Upper lobe of left lung (tissue), 6 donors: Measurements from ENCODE around the gene HPGDS. TPM values are rescaled to one million over a fixed set of nuclear protein-coding genes. Genes with fewer than 3 reads are reported as not detected.
A peak's percentile ranks its signal among the peaks of the same experiment; 100 is the strongest.
"Not testable (repeated sequence)": the region's sequence is repeated elsewhere in the genome, so short reads cannot be mapped to it uniquely, and the experiment has no call there.

Experiments used
- ATAC-seq, 2 donors: fragments of 200-7000 bp; cut with Tn5 transposase; one replicate each; pipeline ENCODE4 v1.9.1; 2022; ENCODE audit warnings: mild to moderate bottlenecking in 2 of 2, moderate library complexity in 2 of 2; ENCODE audit not compliant: low FRiP score in 2 of 2
- DNase-seq, 2 donors: peaks; one replicate each; pipeline ENCODE4 v3.0.0-alpha.2; 2019 to 2020
- H3K27ac ChIP-seq, 4 donors: fragments of 200-600 bp; sonication (generic); one replicate each; pipeline ENCODE4 v1.5.1; 2016 to 2019
- H3K27me3 ChIP-seq, 4 donors: fragments of 200-600 bp; sonication (generic); one replicate each; pipeline ENCODE4 v1.5.1; 2017 to 2019
- H3K36me3 ChIP-seq, 4 donors: fragments of 200-600 bp; sonication (generic); one replicate each; pipeline ENCODE4 v1.5.1; 2016 to 2019
- H3K4me1 ChIP-seq, 4 donors: fragments of 200-600 bp; sonication (generic); one replicate each; pipeline ENCODE4 v1.5.1; 2018 to 2019
- H3K4me3 ChIP-seq, 4 donors: fragments of 200-600 bp; sonication (generic); one replicate each; pipeline ENCODE4 v1.5.1; 2017 to 2019; ENCODE audit warnings: mild to moderate bottlenecking in 2 of 4, moderate library complexity in 1 of 4
- H3K9me3 ChIP-seq, 4 donors: fragments of 200-600 bp; sonication (generic); one replicate each; pipeline ENCODE4 v1.5.1; 2018 to 2019
- CTCF ChIP-seq, 6 experiments: fragments of 450-650 bp in 4 of 6; fragments of 200-600 bp in 2 of 6; sonication (generic) in 2 of 6; IDR thresholded peaks; one replicate each; pipeline ENCODE4 v1.5.1; 2016 to 2019; ENCODE audit warnings: antibody characterized with exemption in 6 of 6
- EP300 ChIP-seq, 4 donors: sonication (generic); formaldehyde crosslinking; IDR thresholded peaks; one replicate each; pipeline ENCODE4 v1.5.1; 2017; ENCODE audit warnings: antibody characterized with exemption in 4 of 4, control low read depth in 2 of 4
- POLR2A ChIP-seq, 4 donors: fragments of 450-650 bp; IDR thresholded peaks; one replicate each; pipeline ENCODE4 v1.5.1; 2016 to 2017; ENCODE audit warnings: antibody characterized with exemption in 4 of 4, mild to moderate bottlenecking in 2 of 4
- POLR2AphosphoS5 ChIP-seq, 2 donors: sonication (generic); formaldehyde crosslinking; IDR thresholded peaks; one replicate each; pipeline ENCODE4 v1.5.1; 2017; ENCODE audit warnings: antibody characterized with exemption in 2 of 2
- WGBS, 2 donors: methylation state at CpG; one replicate each; pipeline ENCODE4 v1.1.5; 2017 to 2018; 5-methylcytosine and 5-hydroxymethylcytosine counted together
- total RNA-seq, 6 donors: library from RNA; depleted of rRNA in 4 of 6; stranded (reverse); fragments of >200 nt in 4 of 6; gene quantifications; one replicate each; pipeline versions ENCODE4 v1.1.0 to v1.2.1, GENCODE V29; 2016 to 2021
- donor health status: DM: no; HTN: no; CAD: no; lungs with moderate emphysema.
- donor health status: DM: no; HTN: yes; CAD: no; lungs with severe emphysema.

HPGDS gene
- total RNA-seq, 6 donors from 2014 or later = 0.59 to 17.8 (median 5.2) TPM

- ATAC-seq (peak in 1 of 2 donors; percentile 53), DNase-seq (no peak)
- 68% methylated on average over 9 of the region's 9 CpGs for WGBS, 2 donors
- no peaks in the 10 kb centered on the region for H3K27me3 ChIP-seq
- H3K4me3 ChIP-seq = no peak overlapping the region
- no peaks in the 10 kb centered on the region for H3K9me3 ChIP-seq
- no peak for TF ChIP-seq EP300 (IDR thresholded peaks at IDR 0.05)
- no peak for TF ChIP-seq POLR2AphosphoS5 (IDR thresholded peaks at IDR 0.05)
- TF ChIP-seq CTCF (IDR thresholded peaks at IDR 0.05) = no peak
- TF ChIP-seq POLR2A (IDR thresholded peaks at IDR 0.05) = no peak
- no peaks in the 10 kb centered on the region for H3K36me3 ChIP-seq
- H3K27ac ChIP-seq = no peak overlapping the region
- H3K4me1 ChIP-seq = no peaks in the 10 kb centered on the region
Measured at GRCh38 chr4:94339779-94340178, 2.9 kb downstream of the HPGDS start.

GRCh38 chr4:94338681-94339351 lies 3.8 kb downstream of the HPGDS start:
- no peaks in the 10 kb centered on the region for H3K36me3 ChIP-seq
- WGBS, 2 donors = 66 to 77% methylated on average over 4 of the region's 4 CpGs

DNA sequence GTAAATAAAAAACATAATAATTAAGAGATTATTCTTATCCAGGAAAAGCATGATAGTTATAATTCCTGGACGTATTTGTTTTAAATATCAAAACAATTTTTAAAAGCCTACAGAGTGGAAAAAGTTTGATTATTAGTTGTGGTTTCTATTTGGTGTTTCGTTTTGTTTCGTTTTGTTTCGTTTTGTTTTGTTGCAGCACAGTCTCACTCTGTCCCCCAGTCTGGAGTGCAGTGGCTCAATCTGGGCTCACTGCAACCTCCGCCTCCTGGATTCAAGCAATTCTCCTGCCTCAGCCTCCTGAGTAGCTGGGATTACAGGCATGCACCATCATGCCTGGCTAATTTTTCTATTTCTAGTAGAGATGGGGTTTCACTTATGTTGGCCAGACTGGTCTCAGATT lies 5.8 kb downstream of the HPGDS start:
- DNase-seq, H3K4me1 ChIP-seq, H3K4me3 ChIP-seq, ATAC-seq, H3K27me3 ChIP-seq, H3K27ac ChIP-seq, H3K36me3 ChIP-seq, H3K9me3 ChIP-seq: not testable (repeated sequence)
- WGBS, 2 donors = 84 to 90% methylated on average over 5 of the region's 5 CpGs

More at GRCh38 chr4:94338681-94339351, 3.8 kb downstream of the HPGDS start:
- ATAC-seq (no peak), DNase-seq (no peak)
- no peak for TF ChIP-seq POLR2AphosphoS5 (IDR thresholded peaks at IDR 0.05)
- TF ChIP-seq POLR2A (IDR thresholded peaks at IDR 0.05) = no peak
- no peak for TF ChIP-seq CTCF (IDR thresholded peaks at IDR 0.05)
- TF ChIP-seq EP300 (IDR thresholded peaks at IDR 0.05) = no peak
- no peaks in the 10 kb centered on the region for H3K4me1 ChIP-seq
- no peak overlapping the region for H3K4me3 ChIP-seq
- no peaks in the 10 kb centered on the region for H3K27me3 ChIP-seq
- H3K9me3 ChIP-seq = no peaks in the 10 kb centered on the region
- no peak overlapping the region for H3K27ac ChIP-seq

DNA sequence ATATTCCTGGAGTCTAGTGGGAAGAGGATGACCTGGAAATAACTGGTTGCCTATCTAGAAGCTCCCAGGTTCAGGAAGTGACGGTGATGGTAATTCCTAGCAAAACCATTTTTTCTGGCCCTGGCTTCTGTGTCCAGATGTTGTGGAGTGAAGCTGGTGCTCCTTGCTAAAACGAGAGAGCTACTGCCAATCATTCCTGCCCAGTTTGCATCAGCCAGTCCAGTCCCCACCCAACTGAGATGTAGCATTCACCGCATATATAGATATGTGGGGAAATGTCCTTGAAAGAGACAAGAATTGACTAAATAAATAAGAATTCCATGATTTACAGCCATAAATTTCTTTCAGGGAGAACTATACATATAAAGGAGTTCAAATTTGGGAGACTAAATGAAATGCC lies 6.3 kb downstream of the HPGDS start:
- Histone ChIP-seq H3K27ac (no peak overlapping the region), H3K4me1 (no peaks in the 10 kb centered on the region), H3K27me3 (no peaks in the 10 kb centered on the region), H3K4me3 (no peak overlapping the region), H3K36me3 (no peaks in the 10 kb centered on the region), H3K9me3 (no peaks in the 10 kb centered on the region)
- no peak for DNase-seq
- no peak for ATAC-seq
- TF ChIP-seq POLR2A (IDR thresholded peaks at IDR 0.05) = no peak
- TF ChIP-seq EP300 (IDR thresholded peaks at IDR 0.05) = no peak
- TF ChIP-seq POLR2AphosphoS5 (IDR thresholded peaks at IDR 0.05) = no peak
- no peak for TF ChIP-seq CTCF (IDR thresholded peaks at IDR 0.05)
- 85 to 89% methylated on average over 3 of the region's 3 CpGs for WGBS, 2 donors

GRCh38 chr4:94334962-94335361 lies 7.7 kb downstream of the HPGDS start:
- TF ChIP-seq POLR2A (IDR thresholded peaks at IDR 0.05) = no peak
- TF ChIP-seq CTCF (IDR thresholded peaks at IDR 0.05) = no peak
- TF ChIP-seq POLR2AphosphoS5 (IDR thresholded peaks at IDR 0.05) = no peak
- TF ChIP-seq EP300 (IDR thresholded peaks at IDR 0.05) = no peak
- H3K27ac ChIP-seq = no peak overlapping the region
- ATAC-seq (peak in 1 of 2 donors; percentile 47), DNase-seq (no peak)
- 72 to 79% methylated on average over 3 of the region's 3 CpGs for WGBS, 2 donors
- H3K36me3 ChIP-seq = no peaks in the 10 kb centered on the region
- no peaks in the 10 kb centered on the region for H3K9me3 ChIP-seq
- no peaks in the 10 kb centered on the region for H3K4me1 ChIP-seq
- no peaks in the 10 kb centered on the region for H3K27me3 ChIP-seq
- H3K4me3 ChIP-seq = no peak overlapping the region
